DOHH2 (cell line): Measurements from ENCODE around the gene HDLBP.

Experiments used
- H3F3A ChIP-seq: fragments of 200-600 bp; sonication (generic), shearing (Covaris generic); 2 replicates; pipeline ENCODE4 v1.6.0; 2016; ENCODE audit warnings: antibody characterized with exemption, mild to moderate bottlenecking; ENCODE audit not compliant: control insufficient read depth, insufficient read depth
- H3K27ac ChIP-seq: fragments of 200-600 bp; sonication (generic); 2 replicates; pipeline ENCODE4 v1.5.1; 2014; ENCODE audit warnings: low read depth, mild to moderate bottlenecking, low read length, moderate library complexity
- H3K27me3 ChIP-seq: fragments of 200-600 bp; sonication (generic); 2 replicates; pipeline ENCODE4 v1.6.1; 2014; ENCODE audit warnings: mild to moderate bottlenecking, low read length, mixed read lengths; ENCODE audit not compliant: control insufficient read depth
- H3K36me3 ChIP-seq: fragments of 200-600 bp; sonication (generic); 2 replicates; pipeline ENCODE4 v1.6.1; 2014; ENCODE audit warnings: mild to moderate bottlenecking, low read length, moderate library complexity, mixed read lengths; ENCODE audit not compliant: control insufficient read depth
- H3K4me1 ChIP-seq: fragments of 200-600 bp; sonication (generic); 2 replicates; pipeline ENCODE4 v1.6.1; 2014; ENCODE audit warnings: mild to moderate bottlenecking, low read length, mixed read lengths; ENCODE audit not compliant: control insufficient read depth
- H3K4me2 ChIP-seq: fragments of 200-600 bp; sonication (generic); 2 replicates; pipeline ENCODE4 v1.6.0; 2014; ENCODE audit warnings: mild to moderate bottlenecking, low read length, moderate library complexity
- H3K4me3 ChIP-seq: fragments of 200-600 bp; sonication (generic); 2 replicates; pipeline ENCODE4 v1.5.1; 2014; ENCODE audit warnings: mild to moderate bottlenecking, low read length, mixed read lengths
- H3K79me2 ChIP-seq: fragments of 200-600 bp; sonication (generic); 2 replicates; pipeline ENCODE4 v1.6.1; 2014; ENCODE audit warnings: mild to moderate bottlenecking, low read length, mixed read lengths; ENCODE audit not compliant: control insufficient read depth
- H3K9me2 ChIP-seq: fragments of 200-600 bp; sonication (generic); replicated peaks from 2 replicates; pipeline ENCODE4 v1.6.1; 2014; ENCODE audit warnings: mild to moderate bottlenecking, low read length, mixed read lengths; ENCODE audit not compliant: control insufficient read depth
- H3K9me3 ChIP-seq: fragments of 200-600 bp; sonication (generic); 2 replicates; pipeline ENCODE4 v1.6.1; 2014; ENCODE audit warnings: antibody characterized with exemption, low read length, mixed read lengths; ENCODE audit not compliant: control insufficient read depth, insufficient read depth
- H4K20me1 ChIP-seq: fragments of 200-600 bp; sonication (generic); 2 replicates; pipeline ENCODE4 v1.6.0; 2014; ENCODE audit warnings: low read depth, mild to moderate bottlenecking, antibody characterized with exemption, low read length, moderate library complexity; ENCODE audit not compliant: control insufficient read depth, insufficient read depth
- CTCF ChIP-seq: fragments of 200-600 bp; sonication (generic); IDR thresholded peaks from one replicate; pipeline ENCODE4 v1.5.1; 2014; ENCODE audit warnings: antibody characterized with exemption, mild to moderate bottlenecking, low read depth, low read length; ENCODE audit not compliant: poor library complexity, severe bottlenecking
- EZH2phosphoT487 ChIP-seq: fragments of 200-600 bp; sonication (generic); IDR thresholded peaks from 2 replicates; pipeline ENCODE4 v1.6.1; 2017; ENCODE audit warnings: borderline replicate concordance, mild to moderate bottlenecking, antibody characterized with exemption, low read length, moderate library complexity, mixed read lengths

HDLBP gene

GRCh38 chr2:241218131-241219029 is 97.1 kb downstream of the HDLBP start:
- no peaks in the 10 kb centered on the region for H3K79me2 ChIP-seq
- peaks cover 9% of the 10 kb centered on the region; the same call in 1 of the 2 replicates for H3F3A ChIP-seq
- TF ChIP-seq EZH2phosphoT487 (no peak), CTCF (peak; percentile 58)
- no peaks in the 10 kb centered on the region for H3K9me2 ChIP-seq
- no peak overlapping the region for H3K27ac ChIP-seq
- H3K4me1 ChIP-seq: peaks cover 16% of the 10 kb centered on the region
- H3K4me2 ChIP-seq: peak overlapping the region; percentile 90
- H3K27me3 ChIP-seq: 0 out of 2 replicates have a peak, but pooled peaks cover 3% of the 10 kb centered on the region
- H4K20me1 ChIP-seq: no peaks in the 10 kb centered on the region
- no peaks in the 10 kb centered on the region for H3K36me3 ChIP-seq
- peak overlapping the region; percentile 75 for H3K4me3 ChIP-seq
- H3K9me3 ChIP-seq: no peaks in the 10 kb centered on the region

- H3K9me2 ChIP-seq: no peaks in the 10 kb centered on the region
- no peaks in the 10 kb centered on the region for H3K79me2 ChIP-seq
- peaks cover 8% of the 10 kb centered on the region; the same call in 1 of the 2 replicates for H3F3A ChIP-seq
- peak overlapping the region; percentile 60 for H3K4me3 ChIP-seq
- no peaks in the 10 kb centered on the region for H4K20me1 ChIP-seq
- TF ChIP-seq EZH2phosphoT487: no peak
- TF ChIP-seq CTCF: no peak
- H3K9me3 ChIP-seq: no peaks in the 10 kb centered on the region
- 0 out of 2 replicates have a peak, but pooled peaks cover 3% of the 10 kb centered on the region for H3K27me3 ChIP-seq
- peaks cover 14% of the 10 kb centered on the region for H3K4me1 ChIP-seq
- H3K27ac ChIP-seq: no peak overlapping the region
- peak overlapping the region; percentile 68 for H3K4me2 ChIP-seq
- no peaks in the 10 kb centered on the region for H3K36me3 ChIP-seq
Observed at GRCh38 chr2:241217320-241218031, 98.0 kb downstream of the HDLBP start.

- 0 out of 2 replicates have a peak, but pooled peaks cover 7% of the 10 kb centered on the region for H3F3A ChIP-seq
- H3K4me2 ChIP-seq: no peak overlapping the region
- H3K9me2 ChIP-seq: no peaks in the 10 kb centered on the region
- TF ChIP-seq EZH2phosphoT487: no peak
- H3K79me2 ChIP-seq: no peaks in the 10 kb centered on the region
- peaks cover 14% of the 10 kb centered on the region for H3K4me1 ChIP-seq
- H3K36me3 ChIP-seq: no peaks in the 10 kb centered on the region
- H3K27ac ChIP-seq: no peak overlapping the region
- H3K9me3 ChIP-seq: no peaks in the 10 kb centered on the region
- no peak overlapping the region for H3K4me3 ChIP-seq
- H3K27me3 ChIP-seq: 0 out of 2 replicates have a peak, but pooled peaks cover 3% of the 10 kb centered on the region
- no peaks in the 10 kb centered on the region for H4K20me1 ChIP-seq
Observed at GRCh38 chr2:241216211-241216761, 99.2 kb downstream of the HDLBP start.
